Hepatocyte (in vitro differentiated cells): ENCODE results near the gene CDC42BPB.

Source experiments
- EZH2 ChIP-seq: fragments of 200-600 bp; sonication (generic); IDR thresholded peaks from 2 replicates; pipeline ENCODE4 v1.6.1; 2016; ENCODE audit warnings: antibody characterized with exemption, mild to moderate bottlenecking, borderline replicate concordance
- EZH2phosphoT487 ChIP-seq: fragments of 200-600 bp; sonication (generic); IDR thresholded peaks from one replicate; pipeline ENCODE4 v1.6.1; 2018; ENCODE audit warnings: antibody characterized with exemption, mild to moderate bottlenecking, low read depth, moderate library complexity; ENCODE audit not compliant: unreplicated experiment, severe bottlenecking
- TF ChIP-seq, protein P1 (sequence below): fragments of 200-600 bp; sonication (generic); IDR thresholded peaks from 2 replicates; pipeline ENCODE4 v1.5.1; 2016; ENCODE audit warnings: antibody characterized with exemption, mild to moderate bottlenecking; ENCODE audit not compliant: poor library complexity

GRCh38 chr14:103006106-103006505 lies 51.2 kb downstream of the CDC42BPB start:
- TF ChIP-seq, protein P1, sequence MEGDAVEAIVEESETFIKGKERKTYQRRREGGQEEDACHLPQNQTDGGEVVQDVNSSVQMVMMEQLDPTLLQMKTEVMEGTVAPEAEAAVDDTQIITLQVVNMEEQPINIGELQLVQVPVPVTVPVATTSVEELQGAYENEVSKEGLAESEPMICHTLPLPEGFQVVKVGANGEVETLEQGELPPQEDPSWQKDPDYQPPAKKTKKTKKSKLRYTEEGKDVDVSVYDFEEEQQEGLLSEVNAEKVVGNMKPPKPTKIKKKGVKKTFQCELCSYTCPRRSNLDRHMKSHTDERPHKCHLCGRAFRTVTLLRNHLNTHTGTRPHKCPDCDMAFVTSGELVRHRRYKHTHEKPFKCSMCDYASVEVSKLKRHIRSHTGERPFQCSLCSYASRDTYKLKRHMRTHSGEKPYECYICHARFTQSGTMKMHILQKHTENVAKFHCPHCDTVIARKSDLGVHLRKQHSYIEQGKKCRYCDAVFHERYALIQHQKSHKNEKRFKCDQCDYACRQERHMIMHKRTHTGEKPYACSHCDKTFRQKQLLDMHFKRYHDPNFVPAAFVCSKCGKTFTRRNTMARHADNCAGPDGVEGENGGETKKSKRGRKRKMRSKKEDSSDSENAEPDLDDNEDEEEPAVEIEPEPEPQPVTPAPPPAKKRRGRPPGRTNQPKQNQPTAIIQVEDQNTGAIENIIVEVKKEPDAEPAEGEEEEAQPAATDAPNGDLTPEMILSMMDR, result no peak
- TF ChIP-seq EZH2 (no peak), EZH2phosphoT487 (no peak)
